AG09319 (cell line): ENCODE results near the gene RILP.

Source experiments
- DNase-seq: peaks from one replicate; pipeline ENCODE4 v3.0.0-alpha.2; 2010; ENCODE audit warnings: low read depth; ENCODE audit errors: extremely low read depth
- CTCF ChIP-seq: IDR thresholded peaks from 2 replicates; pipeline ENCODE4 v1.5.1; 2011; ENCODE audit warnings: low read depth, mild to moderate bottlenecking, inconsistent platforms, low read length, moderate library complexity

RILP gene

GRCh38 chr17:1640329-1641064 lies 9.2 kb downstream of the RILP start:
- DNase-seq: no peak
- no peak for TF ChIP-seq CTCF

- no peak for DNase-seq
Observed at GRCh38 chr17:1639549-1640180, 10.0 kb downstream of the RILP start.

GRCh38 chr17:1638624-1639300 lies 10.9 kb downstream of the RILP start:
- TF ChIP-seq CTCF: no peak
- DNase-seq: no peak

More at GRCh38 chr17:1639549-1640180, 10.0 kb downstream of the RILP start:
- TF ChIP-seq CTCF: no peak

GRCh38 chr17:1638171-1638590 lies 11.5 kb downstream of the RILP start:
- no peak for DNase-seq
- TF ChIP-seq CTCF: no peak

- DNase-seq: no peak
- TF ChIP-seq CTCF: no peak
Observed at GRCh38 chr17:1636732-1637285, 12.9 kb downstream of the RILP start.

- no peak for DNase-seq
- TF ChIP-seq CTCF: no peak
Observed at GRCh38 chr17:1635675-1636465, 13.8 kb downstream of the RILP start.
